Omental fat pad (tissue), 4 donors: ENCODE data around the gene PEPD. TPM values are rescaled to one million over a fixed set of nuclear protein-coding genes. Genes with fewer than 3 reads are reported as not detected.

ENCODE experiments used
- ATAC-seq: fragments of 150-250 bp; one replicate; pipeline ENCODE4 v1.9.1; 2016; ENCODE audit warnings: mild to moderate bottlenecking, moderate library complexity; ENCODE audit not compliant: low FRiP score
- DNase-seq: peaks from one replicate; pipeline ENCODE4 v3.0.0-alpha.2; 2019; ENCODE audit warnings: low spot score
- total RNA-seq, 4 donors: library from RNA; depleted of rRNA; stranded (reverse); fragments of >200 nt; gene quantifications; one replicate each; pipeline ENCODE4 v1.1.0, GENCODE V29; 2016
- TF ChIP-seq, protein P1 (sequence below), 3 donors: fragments of 450-650 bp; IDR thresholded peaks; one replicate each; pipeline ENCODE4 v1.5.1; 2016 to 2017; ENCODE audit warnings: antibody characterized with exemption in 3 of 3, mild to moderate bottlenecking in 3 of 3, moderate library complexity in 2 of 3

PEPD gene
- total RNA-seq, 4 donors from 2014 or later: 78.9 to 99.3 (median 89.8) TPM

DNA sequence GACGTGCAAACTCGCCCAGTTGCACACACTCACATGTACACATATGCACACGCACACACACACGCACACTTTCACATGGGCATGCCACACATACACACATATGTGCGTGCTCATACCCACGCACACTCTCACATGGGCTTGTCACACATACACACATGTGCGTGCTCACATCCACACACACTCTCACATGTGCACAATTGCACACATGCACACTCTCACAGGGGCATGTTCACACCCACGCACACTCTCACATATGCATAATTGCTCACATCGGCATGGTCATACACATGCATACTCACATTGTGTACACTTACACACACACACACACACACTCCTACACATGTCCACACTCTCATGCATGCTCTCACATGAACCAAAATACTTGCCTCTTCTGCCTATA is 32.8 kb upstream of the PEPD start:
- TF ChIP-seq, protein P1, sequence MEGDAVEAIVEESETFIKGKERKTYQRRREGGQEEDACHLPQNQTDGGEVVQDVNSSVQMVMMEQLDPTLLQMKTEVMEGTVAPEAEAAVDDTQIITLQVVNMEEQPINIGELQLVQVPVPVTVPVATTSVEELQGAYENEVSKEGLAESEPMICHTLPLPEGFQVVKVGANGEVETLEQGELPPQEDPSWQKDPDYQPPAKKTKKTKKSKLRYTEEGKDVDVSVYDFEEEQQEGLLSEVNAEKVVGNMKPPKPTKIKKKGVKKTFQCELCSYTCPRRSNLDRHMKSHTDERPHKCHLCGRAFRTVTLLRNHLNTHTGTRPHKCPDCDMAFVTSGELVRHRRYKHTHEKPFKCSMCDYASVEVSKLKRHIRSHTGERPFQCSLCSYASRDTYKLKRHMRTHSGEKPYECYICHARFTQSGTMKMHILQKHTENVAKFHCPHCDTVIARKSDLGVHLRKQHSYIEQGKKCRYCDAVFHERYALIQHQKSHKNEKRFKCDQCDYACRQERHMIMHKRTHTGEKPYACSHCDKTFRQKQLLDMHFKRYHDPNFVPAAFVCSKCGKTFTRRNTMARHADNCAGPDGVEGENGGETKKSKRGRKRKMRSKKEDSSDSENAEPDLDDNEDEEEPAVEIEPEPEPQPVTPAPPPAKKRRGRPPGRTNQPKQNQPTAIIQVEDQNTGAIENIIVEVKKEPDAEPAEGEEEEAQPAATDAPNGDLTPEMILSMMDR (IDR thresholded peaks at IDR 0.05): no peak
- DNase-seq (no peak), ATAC-seq (no peak)

- no peak for DNase-seq
- ATAC-seq: no peak
- TF ChIP-seq, protein P1 (IDR thresholded peaks at IDR 0.05): no peak
Measured at GRCh38 chr19:33553530-33554310, 32.1 kb upstream of the PEPD start.

GRCh38 chr19:33552928-33553279 is 31.3 kb upstream of the PEPD start:
- no peak for ATAC-seq

DNA sequence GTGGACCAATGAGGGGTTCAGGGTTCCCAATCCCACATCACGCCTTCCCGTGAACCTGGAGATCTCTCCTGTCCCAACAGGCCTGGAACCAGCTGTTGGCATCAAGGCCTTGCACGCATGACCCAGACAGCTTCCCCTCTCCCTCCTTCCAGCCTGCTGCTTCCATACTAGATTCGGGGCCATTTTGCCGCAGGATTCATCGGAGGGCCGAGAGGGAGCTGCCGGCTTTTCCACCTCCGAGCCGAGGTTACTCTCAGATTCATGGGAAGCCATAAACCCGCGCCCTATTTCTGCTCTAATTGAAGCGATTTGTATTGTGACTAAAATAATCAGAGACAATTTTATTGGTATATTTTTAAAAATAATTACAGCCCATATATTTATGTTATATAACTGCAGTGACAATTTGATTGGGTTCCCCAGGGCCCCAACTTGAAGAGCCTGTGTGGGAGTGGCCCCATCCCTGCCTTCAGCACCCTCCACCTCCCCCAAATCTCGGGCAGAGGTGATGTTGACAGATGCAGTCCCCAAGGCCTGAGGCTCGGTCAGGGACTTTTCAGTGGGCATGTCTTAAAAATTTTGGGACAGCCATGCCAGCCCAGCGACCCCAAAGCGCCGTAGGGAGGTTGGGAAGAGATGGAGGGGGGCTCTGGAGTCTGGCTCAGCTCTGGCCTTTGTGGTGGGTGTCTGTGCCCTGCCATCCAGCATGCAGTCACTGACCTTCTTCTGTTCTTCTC is 30.8 kb upstream of the PEPD start:
- no peak for DNase-seq
- no peak for ATAC-seq
- TF ChIP-seq, protein P1 (IDR thresholded peaks at IDR 0.05): no peak

More at GRCh38 chr19:33552928-33553279, 31.3 kb upstream of the PEPD start:
- TF ChIP-seq, protein P1 (IDR thresholded peaks at IDR 0.05): no peak
- no peak for DNase-seq

DNA sequence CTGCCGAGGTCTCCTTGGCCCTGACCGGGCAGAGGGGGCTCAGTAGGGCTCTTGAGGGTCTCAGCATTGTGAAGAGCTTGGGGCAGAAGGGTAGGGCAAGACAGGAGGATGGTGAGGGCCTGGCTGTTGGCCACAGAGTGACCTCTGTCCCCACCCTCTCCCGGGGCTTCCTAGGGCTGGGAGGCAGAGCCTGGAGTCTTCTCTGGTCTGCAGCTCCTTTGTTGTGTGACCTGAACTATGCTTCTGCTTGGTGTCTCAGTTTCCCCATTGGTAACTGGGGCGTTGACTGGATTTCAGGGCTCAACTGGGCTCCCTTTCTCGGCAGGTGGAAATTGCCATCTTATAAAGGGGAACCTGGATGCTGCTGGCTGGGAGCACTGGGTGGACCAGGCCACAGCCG is 30.1 kb upstream of the PEPD start:
- no peak for ATAC-seq
- TF ChIP-seq, protein P1 (IDR thresholded peaks at IDR 0.05): no peak
- DNase-seq: no peak

DNA sequence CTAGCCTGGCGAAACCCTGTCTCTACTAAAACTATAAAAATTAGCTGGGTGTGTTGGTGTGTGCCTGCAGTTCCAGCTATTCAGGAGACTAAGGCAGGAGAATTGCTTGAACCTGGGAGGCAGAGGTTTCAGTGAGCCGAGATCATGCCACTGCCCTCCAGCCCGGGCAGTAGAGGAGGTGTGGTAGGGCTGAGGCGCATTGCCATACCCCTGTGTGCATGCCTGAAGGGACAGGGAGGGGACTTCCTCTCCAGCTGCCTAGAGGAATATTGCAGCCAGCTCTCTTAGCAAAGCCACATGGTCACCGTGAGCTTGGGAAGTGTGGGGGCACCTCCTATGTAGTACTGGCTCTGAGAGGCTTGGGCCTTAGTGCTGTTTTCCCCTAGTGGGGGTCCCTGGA is 29.2 kb upstream of the PEPD start:
- DNase-seq: no peak
- no peak for ATAC-seq
- TF ChIP-seq, protein P1 (IDR thresholded peaks at IDR 0.05): no peak
